HG03520 (cell line): Measurements from ENCODE around the gene LRRC46.

ENCODE experiments used
- ATAC-seq: cut with Tn5 transposase; IDR thresholded peaks from one replicate; pipeline ENCODE4 v1.9.1; 2021; ENCODE audit warnings: mild to moderate bottlenecking, moderate library complexity; ENCODE audit not compliant: unreplicated experiment

The LRRC46 gene

DNA sequence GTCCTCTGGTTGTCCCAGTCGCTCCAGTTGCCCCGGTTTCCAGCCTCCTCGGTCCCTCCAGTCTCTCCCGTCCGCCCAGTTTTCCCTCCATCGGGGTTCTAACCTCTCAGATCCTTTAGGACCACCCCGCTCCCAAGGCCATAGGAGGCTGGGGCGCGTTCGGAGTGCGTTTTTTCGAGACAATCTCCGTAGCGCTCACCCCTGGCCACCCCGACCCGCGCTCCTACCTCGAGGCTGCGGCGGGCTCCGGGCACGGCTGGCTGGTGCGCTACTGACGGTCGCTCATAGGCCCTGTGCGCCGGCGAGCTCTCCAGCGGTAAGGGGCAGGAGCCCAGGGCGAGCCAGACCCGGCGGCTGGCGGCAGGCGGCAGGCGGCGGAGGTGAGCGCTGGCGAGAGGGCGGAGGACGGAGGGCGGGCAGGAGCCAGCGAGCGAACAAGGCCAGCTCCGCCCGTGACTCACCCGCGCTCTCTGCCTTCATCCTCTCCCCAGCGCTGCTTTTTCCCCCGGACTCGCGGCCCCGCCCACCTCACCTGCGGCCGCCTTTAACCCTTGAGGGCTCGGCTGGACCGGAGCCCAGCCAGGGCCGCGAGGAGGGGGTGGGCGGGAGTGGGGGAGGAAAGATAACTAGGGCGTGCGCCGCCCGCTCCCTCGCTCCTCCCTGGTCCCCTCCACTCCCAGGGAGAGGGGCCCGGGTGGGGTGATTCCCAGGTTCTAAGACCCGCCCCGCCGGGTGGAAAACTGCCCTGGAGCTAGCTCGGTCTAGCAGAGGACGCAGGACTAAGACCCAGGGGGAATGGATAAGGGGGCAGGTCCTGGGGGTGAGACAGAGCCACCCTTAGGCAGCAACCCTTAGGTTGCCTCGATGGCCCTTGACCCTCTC, 19.5 kb downstream of the LRRC46 start, which contains the start of gene SP6:
TSS of gene SP6 (minus strand) at position 472 of the 882 bp plus-strand sequence. CDS start 2,734 bp downstream, outside the sequence.
- ATAC-seq: no peak

DNA sequence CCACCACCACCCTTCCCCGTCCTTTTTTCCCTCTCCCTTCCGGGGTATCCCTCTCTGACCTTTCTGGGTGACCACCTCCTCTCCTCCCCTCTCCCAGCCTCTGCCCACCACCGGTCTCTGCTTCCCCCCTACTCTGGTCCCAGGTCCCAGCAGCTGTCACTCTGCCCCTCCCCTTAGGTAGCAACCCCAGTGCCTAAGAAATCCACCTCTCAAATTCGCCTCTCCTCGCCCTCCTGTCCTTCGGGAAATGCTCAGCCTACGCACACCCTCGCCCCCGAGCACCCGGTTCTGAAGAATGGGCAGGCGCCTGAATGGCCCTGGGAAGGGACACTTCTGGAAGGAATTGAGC, 20.3 kb downstream of the LRRC46 start:
- no peak for ATAC-seq

DNA sequence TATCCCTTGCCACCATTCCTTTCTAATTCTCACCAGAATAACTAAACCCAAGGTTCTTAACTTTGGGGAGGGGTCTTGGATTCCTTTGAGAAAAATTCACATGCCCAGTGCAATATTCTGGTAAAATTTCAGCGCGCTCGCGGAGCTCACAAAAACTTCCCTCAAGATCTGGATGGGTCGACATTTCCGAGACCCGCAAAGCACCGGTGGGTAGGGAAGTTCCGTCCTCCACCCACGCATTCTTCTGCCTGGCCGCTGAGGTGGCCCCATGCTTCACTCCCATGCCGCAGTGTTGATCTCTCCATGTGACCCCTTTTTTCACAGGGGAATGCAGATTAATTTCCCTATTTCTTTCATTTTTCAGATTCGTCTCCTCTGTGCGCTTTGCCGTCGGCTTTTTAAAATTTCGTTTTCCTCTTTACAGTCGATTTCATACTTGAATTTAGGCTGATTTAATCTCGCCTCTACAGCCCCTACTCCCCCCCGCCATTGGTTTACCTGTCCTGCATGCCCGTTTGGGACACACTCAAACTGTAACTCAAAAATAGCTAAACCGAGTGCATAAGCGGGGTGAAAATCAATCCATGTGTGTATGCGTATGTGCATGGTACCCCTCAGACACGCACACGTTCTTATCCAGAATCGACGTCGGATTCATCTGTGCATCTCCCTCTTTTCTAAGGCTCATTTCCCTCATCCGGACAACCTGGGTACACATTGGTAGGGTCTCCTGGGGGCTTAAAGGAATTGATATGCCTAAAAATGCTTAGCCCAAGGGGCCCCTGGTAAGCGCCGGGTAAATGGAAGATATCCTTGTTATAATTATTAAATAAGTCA, 20.9 kb downstream of the LRRC46 start:
- ATAC-seq: no peak

DNA sequence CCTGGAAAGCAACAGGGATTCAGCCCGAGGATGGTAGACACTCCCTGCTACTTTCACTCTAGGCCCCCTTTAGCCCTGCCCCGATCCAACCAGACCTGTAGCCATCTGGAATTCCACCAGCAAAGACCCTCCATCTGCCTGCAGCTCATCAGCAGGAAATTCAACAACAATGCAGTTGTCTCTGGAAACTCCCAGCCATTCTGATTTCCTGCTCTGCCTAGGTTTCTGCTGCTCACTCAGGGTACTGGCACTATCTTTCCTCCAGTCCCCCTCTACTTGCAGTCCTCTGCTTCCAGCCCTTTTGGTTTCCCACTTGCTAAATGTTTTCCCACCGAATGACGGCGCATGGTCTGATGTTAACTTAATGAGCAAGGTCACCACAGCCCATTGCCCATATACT, 22.1 kb downstream of the LRRC46 start:
- no peak for ATAC-seq

DNA sequence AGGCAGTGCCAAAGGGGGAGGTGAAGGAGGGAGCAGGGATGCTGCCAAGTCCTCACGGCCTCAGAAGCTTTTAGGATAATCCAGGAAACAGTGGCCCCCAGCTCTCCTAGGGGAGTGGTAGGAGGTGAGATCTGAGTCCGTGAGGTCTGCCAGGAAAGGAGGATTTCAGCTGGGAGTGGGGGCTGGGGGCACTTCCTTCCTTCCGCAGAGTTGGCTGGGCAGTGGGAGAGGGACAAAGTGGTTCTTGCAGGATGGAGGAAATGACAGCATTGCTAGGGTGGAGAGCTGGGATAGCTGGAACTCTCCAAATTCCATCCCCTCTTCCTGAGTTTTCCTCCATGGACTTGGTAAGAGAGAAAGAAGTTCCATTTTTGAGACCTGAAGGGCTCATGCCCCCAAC, 24.3 kb downstream of the LRRC46 start:
- no peak for ATAC-seq

DNA sequence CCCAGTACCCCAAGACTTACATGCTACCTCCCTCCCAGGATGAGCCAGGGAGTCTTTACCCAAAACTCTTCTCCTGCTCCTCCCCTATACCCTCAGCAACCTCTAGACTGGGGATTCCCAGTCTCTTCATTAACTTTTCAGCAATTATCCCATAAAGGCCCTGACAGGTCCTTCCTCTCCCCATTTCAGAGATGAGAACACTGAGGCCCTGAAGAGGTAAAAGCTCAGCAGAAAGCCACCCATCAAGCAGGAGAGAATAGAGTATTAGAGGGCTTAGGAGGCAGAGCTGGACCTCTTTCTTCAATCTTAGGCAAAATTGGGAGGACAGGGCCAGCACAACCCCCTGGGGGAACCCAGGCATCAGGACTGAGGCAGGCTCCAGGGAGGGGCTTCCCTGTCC, 25.4 kb downstream of the LRRC46 start:
- no peak for ATAC-seq

DNA sequence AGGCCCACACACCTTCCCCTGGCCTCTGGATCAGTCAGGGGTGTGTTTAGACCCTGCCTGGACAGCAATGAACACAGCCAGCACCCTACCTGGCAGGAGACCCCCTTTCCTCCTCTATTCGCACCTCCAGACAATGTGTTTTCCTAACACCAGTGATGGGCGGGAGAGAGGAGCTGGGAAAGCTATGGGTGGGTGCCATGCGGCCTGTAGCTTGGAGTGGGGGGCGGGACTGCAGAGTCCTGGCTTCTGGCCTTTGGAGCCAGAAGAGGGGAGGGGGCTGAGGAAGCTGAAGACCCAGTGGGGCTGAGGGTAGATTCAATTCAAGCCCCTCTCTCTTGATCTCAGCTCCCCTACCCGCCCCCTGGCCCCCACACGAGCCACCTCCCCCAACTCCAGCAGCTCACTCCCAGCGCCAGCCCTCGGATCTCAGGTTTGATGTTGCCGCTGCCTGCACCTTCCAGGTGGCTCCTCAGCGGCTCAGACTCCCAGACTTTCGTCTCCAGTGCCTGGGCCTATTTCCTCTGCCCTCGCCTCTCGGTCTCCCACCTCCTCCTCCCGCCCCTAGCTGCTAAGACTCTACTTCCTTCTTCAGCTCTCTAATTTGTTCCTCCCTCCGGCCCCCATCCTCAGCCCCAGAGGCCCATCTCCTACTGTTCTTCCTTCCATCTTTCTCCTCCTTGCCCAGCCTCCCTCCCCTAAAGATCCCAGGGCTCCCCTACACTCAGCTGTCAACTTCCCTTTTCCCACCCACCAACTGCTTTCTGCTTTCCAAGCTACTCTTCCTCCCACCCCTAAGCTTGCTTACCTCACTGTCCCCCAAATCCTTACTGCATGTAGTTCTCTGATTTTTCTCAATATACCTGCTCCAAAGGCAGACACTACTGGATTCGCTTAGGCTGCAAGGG, 26.3 kb downstream of the LRRC46 start:
- no peak for ATAC-seq

DNA sequence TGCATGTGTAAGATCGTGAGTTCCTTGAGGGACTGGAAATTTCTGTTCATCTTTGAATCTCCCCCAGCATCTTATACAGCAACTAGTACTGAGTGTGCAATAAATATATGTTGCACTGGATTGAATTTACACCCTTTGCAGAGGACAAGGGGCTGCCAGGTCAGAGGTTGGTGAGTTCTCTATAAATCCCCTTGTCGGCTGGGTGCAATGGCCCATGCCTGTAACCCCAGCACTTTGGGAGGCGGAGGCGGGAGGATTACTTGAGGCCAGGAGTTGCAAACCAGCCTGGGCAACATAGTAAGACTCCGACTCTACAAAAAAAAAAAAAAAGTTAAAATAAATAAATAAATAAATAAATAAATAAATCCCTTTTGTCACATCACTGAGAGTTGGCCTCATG, 28.9 kb downstream of the LRRC46 start:
- no peak for ATAC-seq

DNA sequence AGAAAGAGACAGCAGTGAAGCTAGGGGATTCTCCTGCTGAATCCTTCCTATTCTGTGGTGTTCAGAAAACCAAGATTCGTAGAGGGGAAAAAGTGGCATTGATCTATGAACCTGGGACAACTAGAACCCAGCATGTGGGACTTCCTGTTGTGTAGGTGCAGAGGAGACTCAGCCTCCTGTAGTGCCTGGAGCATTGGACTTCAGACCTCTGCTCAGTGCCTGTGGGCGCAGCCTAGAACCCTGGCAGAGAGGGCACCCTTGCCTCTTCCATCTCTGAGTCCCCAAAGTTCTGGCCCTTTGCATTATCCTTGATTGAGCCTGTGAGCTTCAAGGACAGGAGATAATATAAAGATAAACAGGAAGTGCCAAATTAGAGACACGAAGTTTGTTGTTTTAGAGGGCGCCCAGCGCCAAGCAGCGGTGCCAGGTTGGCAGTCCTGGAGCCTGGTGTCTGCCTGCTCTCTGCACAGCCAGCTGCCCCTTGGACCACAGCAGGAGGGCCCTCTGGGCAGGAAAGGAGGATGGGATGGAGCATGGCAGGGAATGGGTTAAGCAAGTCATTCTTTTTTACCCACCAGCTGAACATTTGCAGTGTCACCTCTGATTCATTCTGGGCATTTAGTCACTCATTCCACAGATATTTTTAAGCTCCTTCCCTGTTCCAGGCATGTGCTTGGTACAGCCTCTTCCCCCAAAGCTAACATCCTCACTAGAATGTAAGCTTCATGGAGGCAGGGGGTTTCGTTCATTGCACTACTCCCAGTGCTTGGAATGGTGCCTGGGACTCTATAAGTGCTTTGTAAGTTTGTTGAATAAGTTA, 31.4 kb downstream of the LRRC46 start:
- no peak for ATAC-seq

DNA sequence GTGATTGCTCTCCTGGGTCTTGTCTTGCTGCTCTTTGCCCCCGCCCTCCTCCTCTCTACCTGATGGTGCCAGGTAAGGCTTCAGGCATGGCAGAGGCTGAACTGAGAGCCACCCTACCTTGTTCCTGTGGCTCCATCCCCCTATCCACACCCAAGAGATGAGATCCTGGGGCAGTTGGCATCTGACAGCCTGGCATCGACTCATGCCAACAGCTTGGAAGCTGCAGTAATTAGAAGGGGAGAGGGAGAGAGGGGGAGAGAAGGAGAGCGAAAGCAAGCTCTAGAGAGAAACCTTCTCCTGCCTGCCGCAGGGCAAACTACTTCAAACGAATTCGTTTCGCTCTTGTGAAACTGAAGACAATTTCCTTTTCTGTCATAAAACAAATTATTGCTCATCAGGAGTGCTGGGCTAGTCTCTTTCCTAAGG, 33.3 kb downstream of the LRRC46 start:
- ATAC-seq: no peak

DNA sequence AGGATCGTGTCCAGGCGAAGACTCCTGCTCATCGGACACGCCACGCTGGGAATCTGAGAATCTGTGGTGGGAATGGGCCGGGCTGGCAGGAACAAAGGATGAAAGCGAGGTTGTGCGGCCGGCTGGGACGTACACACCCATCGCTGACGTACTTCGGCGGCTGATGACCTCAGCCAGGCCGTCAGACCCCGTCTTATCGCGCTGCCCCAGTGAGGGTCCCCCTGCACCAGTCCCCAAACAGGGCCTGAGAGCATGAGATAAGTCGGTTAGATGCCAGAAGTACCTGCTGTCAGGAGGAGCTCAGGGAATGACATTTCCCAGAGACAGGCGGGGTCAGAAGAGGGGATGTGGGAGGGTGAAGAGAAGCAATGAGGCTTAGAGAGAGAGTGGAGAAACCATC, 35.5 kb downstream of the LRRC46 start:
- no peak for ATAC-seq

DNA sequence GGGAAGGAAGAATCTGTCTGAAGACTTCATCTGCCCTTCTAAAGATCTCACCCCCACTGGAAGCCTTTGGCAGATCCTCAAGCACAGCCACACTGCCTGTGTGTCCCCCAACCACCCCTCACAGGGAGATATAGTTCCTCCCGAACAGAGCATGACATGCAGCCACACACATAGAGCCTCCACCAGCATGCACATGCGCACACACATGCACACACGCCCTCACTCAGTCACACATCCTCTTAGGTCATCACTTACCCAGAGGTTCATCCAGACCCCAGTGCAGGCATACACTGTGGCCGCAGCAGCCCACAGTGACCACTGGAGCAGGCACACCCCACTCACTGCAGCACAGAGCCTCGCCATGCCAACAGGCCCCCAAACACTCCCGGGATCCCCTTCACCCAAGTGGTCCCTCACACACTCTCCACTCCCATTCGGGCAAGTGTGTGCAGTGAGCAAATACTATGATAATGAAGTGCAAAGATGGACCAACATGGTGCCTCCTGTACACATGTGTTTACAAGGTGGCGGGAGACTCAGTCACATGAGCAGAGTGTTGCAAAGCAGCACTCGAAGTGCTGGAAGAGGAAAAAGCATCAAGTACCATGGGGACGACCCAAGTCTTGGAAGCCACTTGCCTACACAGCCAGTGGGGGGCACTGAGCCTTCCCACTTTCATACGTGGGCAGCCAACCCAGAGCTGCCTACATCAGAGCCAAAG, 36.5 kb downstream of the LRRC46 start:
- no peak for ATAC-seq

DNA sequence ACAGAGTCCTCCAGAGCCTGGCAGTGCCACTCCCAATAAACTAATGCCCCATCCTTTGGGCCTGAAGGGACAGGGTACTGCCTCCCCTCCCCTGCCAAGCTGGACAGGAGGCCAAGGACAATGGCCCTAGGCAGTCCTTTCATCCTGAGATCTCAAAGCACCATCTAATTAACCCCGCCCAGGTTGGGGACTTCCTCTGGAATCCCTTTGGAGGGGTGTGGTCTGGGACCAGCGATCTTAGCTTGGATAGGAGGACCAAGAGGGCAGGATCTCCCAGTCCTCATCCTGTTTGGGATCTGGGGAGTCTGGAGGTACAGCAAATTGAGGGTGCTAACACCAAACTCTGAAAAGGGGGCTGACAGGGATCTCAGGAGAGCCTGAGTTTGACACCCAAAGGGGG, 37.6 kb downstream of the LRRC46 start:
- ATAC-seq: no peak

DNA sequence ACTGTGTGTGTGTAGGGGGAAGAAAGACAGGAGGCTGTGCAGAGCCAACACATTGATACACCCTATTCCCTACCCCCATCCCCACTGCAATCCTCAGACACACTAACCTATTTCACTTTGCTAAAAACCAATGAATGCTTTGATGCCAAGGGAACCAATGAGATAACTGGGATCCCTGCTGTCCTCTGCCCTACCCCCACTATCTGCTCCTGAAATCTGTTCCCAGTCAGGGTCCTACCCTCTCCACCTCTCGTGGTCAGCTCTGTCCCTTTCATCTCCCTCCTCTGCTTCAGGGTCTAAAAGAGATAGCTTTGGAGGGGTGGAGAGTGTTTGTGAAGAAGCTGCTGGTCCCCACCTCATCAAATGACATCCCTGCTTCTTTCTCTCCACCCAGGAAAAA, 38.6 kb downstream of the LRRC46 start:
- no peak for ATAC-seq

DNA sequence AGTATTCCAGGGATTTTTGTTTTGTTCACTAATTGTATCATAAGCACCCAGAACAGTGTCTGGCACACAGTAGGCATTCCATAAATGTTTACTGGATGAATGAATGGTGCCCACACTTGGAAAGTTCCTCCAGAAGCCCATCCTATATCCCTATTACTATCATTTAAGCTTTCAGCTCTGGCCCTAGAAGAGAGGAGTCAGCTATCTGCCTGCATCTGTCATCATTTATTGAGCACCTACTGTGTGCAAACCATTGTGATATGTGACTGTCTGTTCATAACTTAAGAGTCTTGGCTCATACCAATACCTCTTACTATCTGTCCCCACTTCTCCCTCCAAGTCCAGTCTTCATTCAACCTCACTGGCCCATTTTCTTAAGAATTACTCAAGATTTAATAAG, 39.6 kb downstream of the LRRC46 start:
- no peak for ATAC-seq

DNA sequence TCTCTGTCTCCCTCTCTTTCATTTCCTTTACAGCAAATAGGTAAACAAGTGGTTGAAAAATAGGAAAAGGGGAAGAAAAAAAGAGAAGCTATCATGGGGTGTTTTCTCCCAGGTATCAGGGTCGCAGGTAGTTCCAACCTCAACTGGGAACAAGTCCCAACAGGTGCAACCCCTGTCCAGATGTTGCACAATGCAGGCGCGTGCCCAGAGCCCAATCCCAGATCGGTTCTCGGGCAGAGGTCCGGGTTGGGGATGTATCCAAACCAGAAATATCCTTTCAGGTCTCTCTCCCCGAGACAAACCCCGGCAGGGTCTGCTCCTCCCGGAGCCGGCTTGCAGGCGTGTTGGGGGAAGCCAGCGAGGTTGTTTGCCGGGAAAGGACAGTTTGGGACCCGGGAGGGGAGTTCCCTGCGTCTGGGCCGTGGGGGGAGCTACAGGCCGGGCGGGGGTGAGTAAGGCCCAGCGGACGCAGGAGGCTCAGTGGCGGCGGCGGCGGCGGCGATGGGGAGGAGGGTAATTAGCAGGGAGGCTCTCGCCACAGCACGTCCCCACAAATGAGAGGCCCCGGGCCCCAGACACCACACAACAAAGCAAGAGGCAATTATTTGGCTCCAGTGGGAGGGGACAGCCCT, 40.7 kb downstream of the LRRC46 start:
- no peak for ATAC-seq

DNA sequence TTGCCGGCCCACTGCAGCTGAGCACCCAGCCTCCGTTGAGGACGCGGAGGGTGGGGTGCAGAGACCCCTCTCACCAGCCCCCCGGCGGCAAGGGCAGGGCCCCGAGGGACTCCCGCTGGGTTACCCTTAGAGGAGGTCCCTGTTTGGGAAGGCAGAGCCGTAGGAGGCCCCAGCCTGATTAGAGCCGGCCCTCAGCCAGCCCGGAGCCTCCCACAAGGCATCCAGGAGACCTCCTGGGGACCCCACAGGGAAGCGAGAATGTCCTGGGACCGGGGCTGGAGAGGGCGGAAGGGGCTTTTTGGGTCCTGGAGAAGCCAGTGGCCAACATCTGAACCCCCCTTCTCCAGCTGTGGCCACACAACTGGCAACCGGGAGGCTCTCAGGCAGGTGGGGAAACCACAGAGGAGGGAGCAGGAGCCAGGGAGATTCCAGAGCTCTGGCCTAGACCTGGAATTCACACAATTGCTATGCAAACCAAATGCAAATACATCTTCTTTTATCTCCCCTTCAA, 41.2 kb downstream of the LRRC46 start:
- no peak for ATAC-seq

DNA sequence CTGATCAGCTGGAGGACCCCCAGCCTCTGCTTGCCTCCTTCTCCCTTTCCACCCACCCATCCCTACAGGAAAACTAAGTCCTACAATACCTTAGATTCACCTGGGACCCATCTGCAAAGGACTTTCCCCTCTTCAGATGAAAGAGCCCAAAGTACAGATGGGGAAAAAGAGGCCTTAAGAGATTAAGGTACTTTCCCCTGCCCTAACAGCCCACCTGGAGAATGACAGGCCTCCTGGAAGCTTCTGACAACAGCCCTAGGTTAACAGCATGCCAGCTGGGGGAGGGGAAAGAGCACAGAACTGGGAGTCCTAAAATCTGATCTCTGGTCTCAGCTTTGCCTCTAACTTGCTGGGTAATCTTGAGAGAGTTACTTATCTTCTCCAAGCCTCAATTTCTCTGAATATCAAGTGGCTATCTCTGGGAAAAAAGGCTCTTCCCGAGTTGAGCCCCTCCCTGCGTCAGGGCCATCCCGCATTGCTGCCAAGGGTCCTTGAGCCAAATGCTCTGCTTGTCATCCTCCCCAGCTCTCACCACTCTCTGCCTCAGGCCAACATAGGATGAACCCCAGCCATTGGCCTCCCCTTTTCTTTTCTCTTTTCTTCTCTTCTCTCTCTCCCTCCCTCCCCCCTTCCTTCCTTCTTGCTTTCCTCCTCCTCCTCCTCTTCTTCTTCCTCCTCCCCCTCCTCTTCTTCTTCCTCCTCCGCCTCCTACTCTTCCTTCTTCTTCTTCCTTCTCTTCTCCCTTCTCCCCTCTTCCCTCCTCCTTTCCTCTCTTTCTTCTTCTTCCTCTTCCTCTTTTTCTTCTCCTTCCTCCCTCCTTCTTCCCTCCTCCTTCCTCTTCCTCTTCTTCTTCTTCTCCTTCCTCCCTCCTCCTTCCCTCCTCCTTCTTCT, 42.0 kb downstream of the LRRC46 start:
- no peak for ATAC-seq
